ENCODE results near the gene CA4.
"Not testable (repeated sequence)": the region's sequence is repeated elsewhere in the genome, so short reads cannot be mapped to it uniquely, and the experiment has no call there.

CA4 gene

GRCh38 chr17:60186846-60187745 is 37.3 kb downstream of the CA4 start:
- not testable (repeated sequence) for H3K4me3 ChIP-seq (ENCODE audit: low read depth, low read length)

GRCh38 chr17:60188759-60189158 is 39.0 kb downstream of the CA4 start:
- no peak overlapping the region for H3K4me3 ChIP-seq (ENCODE audit: low read depth, low read length)
- no peak for TF ChIP-seq CTCF (IDR thresholded peaks at IDR 0.05; ENCODE audit: low read depth, low read length)

- not testable (repeated sequence) for H3K4me3 ChIP-seq (ENCODE audit: low read depth, low read length)
Observed at GRCh38 chr17:60190032-60190431, 40.3 kb downstream of the CA4 start.

GRCh38 chr17:60193032-60193431 is 43.3 kb downstream of the CA4 start:
- not testable (repeated sequence) for H3K4me3 ChIP-seq (ENCODE audit: low read depth, low read length)

GRCh38 chr17:60193482-60193881 is 43.7 kb downstream of the CA4 start:
- H3K4me3 ChIP-seq (ENCODE audit: low read depth, low read length): no peak overlapping the region
- TF ChIP-seq CTCF (IDR thresholded peaks at IDR 0.05; ENCODE audit: low read depth, low read length): no peak

- not testable (repeated sequence) for H3K4me3 ChIP-seq (ENCODE audit: low read depth, low read length)
Observed at GRCh38 chr17:60194141-60194540, 44.4 kb downstream of the CA4 start.

- H3K4me3 ChIP-seq (ENCODE audit: low read depth, low read length): not testable (repeated sequence)
Observed at GRCh38 chr17:60198630-60199029, 48.9 kb downstream of the CA4 start.

GRCh38 chr17:60205782-60206181 is 56.0 kb downstream of the CA4 start:
- not testable (repeated sequence) for H3K4me3 ChIP-seq (ENCODE audit: low read depth, low read length)

- not testable (repeated sequence) for H3K4me3 ChIP-seq (ENCODE audit: low read depth, low read length)
Observed at GRCh38 chr17:60208302-60208701, 58.5 kb downstream of the CA4 start.

All from WI38 (cell line).